Measurements from ENCODE around the gene SPATA24.

DNA sequence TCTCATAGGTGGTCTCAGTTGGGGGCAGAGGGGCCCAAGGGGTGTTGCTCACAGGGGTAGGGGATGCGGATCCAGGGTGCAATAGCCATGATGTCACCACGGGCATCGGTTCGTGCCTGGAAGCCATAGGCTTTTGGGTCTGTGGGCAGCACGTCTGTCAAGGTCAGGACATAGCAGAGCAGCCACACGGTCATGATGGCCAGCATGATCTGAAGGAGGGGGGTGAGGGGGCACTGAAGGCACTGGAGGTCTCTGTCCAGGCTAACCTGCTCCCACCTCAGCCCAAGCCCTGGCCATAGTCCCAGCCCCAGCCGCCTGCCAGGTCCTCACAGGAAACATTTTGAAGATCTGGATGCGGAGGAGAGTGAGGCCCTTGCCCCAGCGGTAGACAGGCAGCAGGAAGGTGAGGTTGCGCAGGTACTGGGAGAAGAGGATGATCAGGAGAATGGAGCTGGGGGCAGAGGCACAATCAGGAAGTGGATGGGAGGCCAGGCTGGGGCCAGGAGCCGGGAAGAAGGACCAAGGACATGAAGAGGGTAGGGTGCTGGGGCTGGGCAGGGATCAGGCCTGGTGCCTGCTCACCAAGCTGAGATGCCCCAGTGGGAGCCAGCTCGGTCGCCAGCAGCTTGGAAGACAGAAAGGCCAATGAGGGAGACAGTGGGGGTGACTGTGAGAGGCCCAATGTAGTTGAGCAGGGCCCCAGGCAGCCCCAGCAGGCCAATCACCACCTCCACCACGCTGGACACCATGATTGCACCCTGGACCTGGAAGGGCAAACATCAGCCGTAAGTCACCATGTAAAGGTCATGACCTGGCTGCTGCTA is 24.1 kb downstream of the SPATA24 start:
- TF ChIP-seq CTCF (IDR thresholded peaks at IDR 0.05; ENCODE audit: borderline replicate concordance, extremely low read depth, low read length, poor library complexity, severe bottlenecking) (no peak), EZH2 (IDR thresholded peaks at IDR 0.05; ENCODE audit: borderline replicate concordance, low read depth, low read length, severe bottlenecking) (no peak)
